Stimulated activated CD4-positive, alpha-beta T cell treated with anti-CD3 and anti-CD28 coated beads, Interleukin-12 subunit alpha, Interleukin-12 subunit beta, amount 100 ng/mL, for 48 hours (primary cell): ENCODE measurements around the gene CLK3.
"Not testable (repeated sequence)": the region's sequence is repeated elsewhere in the genome, so short reads cannot be mapped to it uniquely, and the experiment has no call there.

ENCODE experiments used
- DNase-seq, 3 donors: peaks; one replicate each; pipeline ENCODE4 v3.0.0-alpha.2; 2020; ENCODE audit warnings: low read depth in 2 of 3, low spot score in 1 of 3

Gene CLK3

GRCh38 chr15:74642348-74642733, 26.7 kb downstream of the CLK3 start:
- DNase-seq, result no peak

- DNase-seq, result no peak
Measured at GRCh38 chr15:74642734-74643664, 27.4 kb downstream of the CLK3 start.

- DNase-seq, result no peak
Measured at GRCh38 chr15:74643665-74644204, 28.1 kb downstream of the CLK3 start.

- no peak for DNase-seq
Measured at GRCh38 chr15:74646480-74646879, 30.8 kb downstream of the CLK3 start.

GRCh38 chr15:74648051-74648842, 32.6 kb downstream of the CLK3 start:
- no peak for DNase-seq

- no peak for DNase-seq
Measured at GRCh38 chr15:74651242-74651741, 35.7 kb downstream of the CLK3 start.

GRCh38 chr15:74653426-74654102, 37.9 kb downstream of the CLK3 start:
- no peak for DNase-seq

GRCh38 chr15:74655424-74655823, 39.8 kb downstream of the CLK3 start:
- DNase-seq, result no peak

- no peak for DNase-seq
Measured at GRCh38 chr15:74656935-74657535, 41.4 kb downstream of the CLK3 start.

GRCh38 chr15:74657846-74658245, 42.2 kb downstream of the CLK3 start:
- DNase-seq, result no peak

GRCh38 chr15:74661280-74661679, 45.6 kb downstream of the CLK3 start:
- DNase-seq, result not testable (repeated sequence)

GRCh38 chr15:74662064-74662860, 46.6 kb downstream of the CLK3 start:
- DNase-seq, result no peak

- no peak for DNase-seq
Measured at GRCh38 chr15:74663303-74664027, 47.8 kb downstream of the CLK3 start.

- DNase-seq, result no peak
Measured at GRCh38 chr15:74664028-74664616, 48.5 kb downstream of the CLK3 start.

GRCh38 chr15:74664670-74665069, 49.0 kb downstream of the CLK3 start:
- no peak for DNase-seq

GRCh38 chr15:74667975-74668374, 52.3 kb downstream of the CLK3 start:
- DNase-seq, result no peak

- no peak for DNase-seq
Measured at GRCh38 chr15:74669627-74670026, 54.0 kb downstream of the CLK3 start.

GRCh38 chr15:74674161-74674560, 58.5 kb downstream of the CLK3 start:
- no peak for DNase-seq

GRCh38 chr15:74676801-74677200, 61.2 kb downstream of the CLK3 start:
- no peak for DNase-seq
